Liver (tissue), 1 donor: ENCODE data around the gene CHERP.

Source experiments
- YY1 ChIP-seq: IDR thresholded peaks from 2 replicates; pipeline ENCODE4 v1.6.1; 2016; ENCODE audit warnings: antibody characterized with exemption, mild to moderate bottlenecking
- TF ChIP-seq, protein P1 (sequence below): IDR thresholded peaks from 2 replicates; pipeline ENCODE4 v1.6.1; 2016; ENCODE audit warnings: antibody characterized with exemption

DNA sequence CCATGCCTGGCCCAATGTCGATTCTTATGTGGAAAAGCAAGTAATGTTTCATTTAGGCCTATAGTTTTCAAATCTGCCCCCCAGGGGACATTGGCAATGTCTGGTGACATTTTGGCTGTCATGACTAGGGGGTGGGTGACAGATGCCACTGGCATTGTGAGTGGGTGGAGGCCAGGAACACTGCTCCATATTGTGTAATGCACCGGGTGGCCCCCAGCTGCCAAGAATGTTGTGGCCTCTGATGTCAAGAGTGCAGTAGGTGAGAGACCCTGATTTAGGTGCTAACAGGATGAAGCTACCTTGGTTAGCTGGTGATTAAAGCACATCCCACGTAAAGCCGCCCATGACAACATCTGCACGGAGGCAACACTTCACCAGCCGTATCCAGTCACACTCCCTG lies 35.3 kb downstream of the CHERP start:
- no peak for TF ChIP-seq YY1
- TF ChIP-seq, protein P1, sequence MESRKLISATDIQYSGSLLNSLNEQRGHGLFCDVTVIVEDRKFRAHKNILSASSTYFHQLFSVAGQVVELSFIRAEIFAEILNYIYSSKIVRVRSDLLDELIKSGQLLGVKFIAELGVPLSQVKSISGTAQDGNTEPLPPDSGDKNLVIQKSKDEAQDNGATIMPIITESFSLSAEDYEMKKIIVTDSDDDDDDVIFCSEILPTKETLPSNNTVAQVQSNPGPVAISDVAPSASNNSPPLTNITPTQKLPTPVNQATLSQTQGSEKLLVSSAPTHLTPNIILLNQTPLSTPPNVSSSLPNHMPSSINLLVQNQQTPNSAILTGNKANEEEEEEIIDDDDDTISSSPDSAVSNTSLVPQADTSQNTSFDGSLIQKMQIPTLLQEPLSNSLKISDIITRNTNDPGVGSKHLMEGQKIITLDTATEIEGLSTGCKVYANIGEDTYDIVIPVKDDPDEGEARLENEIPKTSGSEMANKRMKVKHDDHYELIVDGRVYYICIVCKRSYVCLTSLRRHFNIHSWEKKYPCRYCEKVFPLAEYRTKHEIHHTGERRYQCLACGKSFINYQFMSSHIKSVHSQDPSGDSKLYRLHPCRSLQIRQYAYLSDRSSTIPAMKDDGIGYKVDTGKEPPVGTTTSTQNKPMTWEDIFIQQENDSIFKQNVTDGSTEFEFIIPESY, result no peak
